B cell (primary cell): ENCODE measurements around the gene SEM1. TPM values are rescaled to one million over a fixed set of nuclear protein-coding genes. Genes with fewer than 3 reads are reported as not detected.

Source experiments
- ATAC-seq: fragments of 200-7000 bp; cut with Tn5 transposase; one replicate; pipeline ENCODE4 v1.10.0; 2021; ENCODE audit warnings: low read depth, mild to moderate bottlenecking, moderate number of reproducible peaks, moderate library complexity
- CTCF ChIA-PET: fragments of 350-600 bp; sonication (Branson Sonifier 250); formaldehyde crosslinking; loops from one replicate; lab custom pipeline; 2021; ENCODE audit warnings: antibody characterized with exemption, inconsistent platforms; lab: Charles Lee
- POLR2A ChIA-PET: fragments of 350-600 bp; sonication (Branson Sonifier 250); formaldehyde crosslinking; loops from one replicate; lab custom pipeline; 2021; ENCODE audit warnings: antibody characterized with exemption; lab: Charles Lee
- DNase-seq: peaks from one replicate; pipeline ENCODE4 v3.0.0; 2013
- H2AFZ ChIP-seq: 2 replicates; pipeline ENCODE4 v1.6.1; 2012; ENCODE audit warnings: mild to moderate bottlenecking, low read depth, low read length; ENCODE audit not compliant: insufficient read depth, poor library complexity, severe bottlenecking
- H3K27ac ChIP-seq, 2 donors: 1 replicate in 1 of 2; 2 replicates in 1 of 2; pipeline ENCODE4 v1.5.1; 2012 to 2013; ENCODE audit warnings: low read length in 2 of 2, mild to moderate bottlenecking in 2 of 2, moderate library complexity in 1 of 2
- H3K27me3 ChIP-seq, 4 experiments: fragments of 200-600 bp in 1 of 4; sonication (generic) in 1 of 4; replicated peaks in 1 of 4; 1 replicate in 2 of 4; 2 replicates in 2 of 4; pipeline versions ENCODE4 v1.6.1 to v1.7.0; 2013 to 2016; ENCODE audit warnings: low read length in 3 of 4, mild to moderate bottlenecking in 2 of 4, mixed read lengths in 1 of 4, moderate library complexity in 1 of 4; ENCODE audit not compliant: insufficient read depth in 4 of 4, control insufficient read depth in 3 of 4; ENCODE audit errors: control extremely low read depth in 1 of 4
- H3K36me3 ChIP-seq, 2 experiments: replicated peaks in 1 of 2; 1 replicate in 1 of 2; 2 replicates in 1 of 2; pipeline versions ENCODE4 v1.6.1 to v1.7.1; 2013; ENCODE audit warnings: low read length in 1 of 2; ENCODE audit not compliant: insufficient read depth in 2 of 2, control insufficient read depth in 1 of 2; ENCODE audit errors: control extremely low read depth in 1 of 2, extremely low read depth in 1 of 2
- H3K4me1 ChIP-seq, 2 donors: fragments of 200-600 bp in 1 of 2; sonication (generic) in 1 of 2; 1 replicate in 1 of 2; 2 replicates in 1 of 2; pipeline versions ENCODE4 v1.5.1 to v1.6.1; 2013 to 2017; ENCODE audit warnings: low read length in 2 of 2; ENCODE audit not compliant: control insufficient read depth in 2 of 2, insufficient read depth in 2 of 2
- H3K4me2 ChIP-seq: replicated peaks from 2 replicates; pipeline ENCODE3; 2012; ENCODE audit warnings: mild to moderate bottlenecking, low read depth, low read length; ENCODE audit not compliant: poor library complexity, severe bottlenecking
- H3K4me3 ChIP-seq, 5 experiments: fragments of 200-600 bp in 1 of 5; sonication (generic) in 1 of 5; 1 replicate in 3 of 5; 2 replicates in 2 of 5; pipeline versions ENCODE4 v1.5.1 to v1.7.0; 2011 to 2016; ENCODE audit warnings: low read length in 4 of 5, mild to moderate bottlenecking in 4 of 5, low read depth in 2 of 5, control low read depth in 1 of 5, moderate library complexity in 1 of 5; ENCODE audit not compliant: insufficient read depth in 1 of 5; ENCODE audit errors: control extremely low read depth in 1 of 5, extremely low read depth in 1 of 5
- H3K79me2 ChIP-seq: fragments of 200-600 bp; sonication (generic); one replicate; pipeline ENCODE4 v1.6.0; 2016; ENCODE audit warnings: low read length; ENCODE audit not compliant: control insufficient read depth, insufficient read depth
- H3K9ac ChIP-seq: fragments of 200-600 bp; sonication (generic); 2 replicates; pipeline ENCODE4 v1.6.1; 2017; ENCODE audit warnings: mild to moderate bottlenecking, low read length, moderate library complexity
- H3K9me3 ChIP-seq, 3 donors: one replicate each; pipeline versions ENCODE4 v1.6.1 to v1.7.1; 2013; ENCODE audit warnings: low read length in 2 of 3; ENCODE audit not compliant: control insufficient read depth in 2 of 3, insufficient read depth in 1 of 3; ENCODE audit errors: control extremely low read depth in 1 of 3
- H4K20me1 ChIP-seq: 2 replicates; pipeline ENCODE4 v1.6.0; 2012; ENCODE audit warnings: mild to moderate bottlenecking, low read length; ENCODE audit not compliant: insufficient read depth, control insufficient read depth, poor library complexity, severe bottlenecking
- H3K27ac Mint-ChIP-seq: one replicate; pipeline ENCODE4 v1.8.0; 2021; ENCODE audit warnings: mixed read lengths
- H3K27me3 Mint-ChIP-seq: one replicate; pipeline ENCODE4 v1.8.0; 2021; ENCODE audit warnings: mixed read lengths
- H3K4me1 Mint-ChIP-seq: one replicate; pipeline ENCODE4 v1.8.0; 2021; ENCODE audit warnings: mixed read lengths
- H3K4me3 Mint-ChIP-seq: one replicate; pipeline ENCODE4 v1.8.0; 2021; ENCODE audit warnings: mixed read lengths
- H3K9me3 Mint-ChIP-seq: one replicate; pipeline ENCODE4 v1.8.0; 2022; ENCODE audit warnings: mixed read lengths; ENCODE audit not compliant: insufficient read depth
- CTCF ChIP-seq: fragments of 200-600 bp; IDR thresholded peaks from one replicate; pipeline ENCODE4 v1.8.0; 2022; ENCODE audit warnings: antibody characterized with exemption, mild to moderate bottlenecking
- EZH2 ChIP-seq: IDR thresholded peaks from 2 replicates; pipeline ENCODE4 v1.6.1; 2012; ENCODE audit warnings: borderline replicate concordance, low read depth, mild to moderate bottlenecking, moderate library complexity, low read length; ENCODE audit not compliant: insufficient read depth, poor library complexity, severe bottlenecking
- WGBS: methylation state at CpG from one replicate; pipeline ENCODE4 v1.1.5; 2013; ENCODE audit warnings: missing lambda C conversion rate; ENCODE audit not compliant: insufficient coverage; 5-methylcytosine and 5-hydroxymethylcytosine counted together
- intact Hi-C: fragments of 100-400 bp; cut with micrococcal nuclease; formaldehyde crosslinking; loops from one replicate; pipeline ENCODE4 v1.10.0; 2022
- polyA plus RNA-seq: library from polyadenylated mRNA; depleted of rRNA; stranded (reverse); fragments of >200 nt; gene quantifications from 2 replicates; pipeline ENCODE4 v1.2.3, GENCODE V29; 2012
- total RNA-seq, 2 donors: library from RNA; stranded (reverse); fragments of 120-200 nt in 1 of 2; gene quantifications; 1 replicate in 1 of 2; 2 replicates in 1 of 2; pipeline versions ENCODE4 v1.2.3 to v1.2.4, GENCODE V29; 2013 to 2022

Gene SEM1
- total and polyA plus RNA-seq, 2 donors (not counting 1 experiment from before 2014, with no cell fraction given), result 6.0 to 30.3 TPM

- ATAC-seq (no peak), DNase-seq (no peak)
- Histone ChIP-seq H3K4me3 (no peak overlapping the region), H3K4me1 (no peaks in the 10 kb centered on the region), H3K27ac (no peak overlapping the region), H3K27me3 (no peaks in the 10 kb centered on the region), H3K9ac (no peak overlapping the region), H3K36me3 (no peaks in the 10 kb centered on the region), H3K9me3 (peaks cover 0 to 8% (median 0%) of the 10 kb centered on the region in 3 donors), H3K79me2 (no peaks in the 10 kb centered on the region), H2AFZ (no peak overlapping the region), H4K20me1 (no peaks in the 10 kb centered on the region), H3K4me2 (no peak overlapping the region)
- ChIA-PET POLR2A (no interaction called here), CTCF (no interaction called here)
- Mint-ChIP-seq H3K27ac (no peak overlapping the region), H3K27me3 (peaks cover 9% of the 10 kb centered on the region), H3K9me3 (no peaks in the 10 kb centered on the region), H3K4me1 (no peaks in the 10 kb centered on the region), H3K4me3 (no peak overlapping the region)
- no CpG with 5 or more reads among the region's 2 CpGs for WGBS
- intact Hi-C loops, result no loop called here
- no peak for TF ChIP-seq CTCF
- TF ChIP-seq EZH2, result no peak
Measured at GRCh38 chr7:96747418-96747940, 37.8 kb upstream of the SEM1 start.

- Mint-ChIP-seq H3K4me3 (no peak overlapping the region), H3K9me3 (no peaks in the 10 kb centered on the region), H3K27ac (no peak overlapping the region), H3K27me3 (peaks cover 27% of the 10 kb centered on the region), H3K4me1 (no peaks in the 10 kb centered on the region)
- intact Hi-C loops, result no loop called here
- Histone ChIP-seq H3K4me2 (no peak overlapping the region), H3K9ac (no peak overlapping the region), H3K79me2 (no peaks in the 10 kb centered on the region), H4K20me1 (no peaks in the 10 kb centered on the region), H3K4me3 (no peak overlapping the region), H2AFZ (no peak overlapping the region), H3K27ac (no peak overlapping the region), H3K9me3 (no peaks in the 10 kb centered on the region), H3K4me1 (no peaks in the 10 kb centered on the region), H3K36me3 (no peaks in the 10 kb centered on the region), H3K27me3 (peaks cover 0 to 4% (median 0%) of the 10 kb centered on the region in 4 experiments)
- DNase-seq (no peak), ATAC-seq (no peak)
- POLR2A ChIA-PET, result no interaction called here
- TF ChIP-seq CTCF, result no peak
- no peak for TF ChIP-seq EZH2
- CTCF ChIA-PET, result no interaction called here
- 75% methylated on average over 2 of the region's 4 CpGs for WGBS
Measured at GRCh38 chr7:96740130-96740529, 30.5 kb upstream of the SEM1 start.
